GM13977 (cell line): Measurements from ENCODE around the gene IQCH.
"Not testable (repeated sequence)": the region's sequence is repeated elsewhere in the genome, so short reads cannot be mapped to it uniquely, and the experiment has no call there.

Experiments used
- DNase-seq: peaks from one replicate; pipeline ENCODE4 v3.0.0; 2012; ENCODE audit warnings: low spot score
- in situ Hi-C: fragments of 300-500 bp; cut with MboI; formaldehyde crosslinking; loops from one replicate; pipeline ENCODE4 v1.12.0; 2022; ENCODE audit warnings: low sequenced_read_pairs, low pct_unique_long_range_greater_than_20kb, mixed read lengths, inconsistent platforms; ENCODE audit not compliant: unreplicated experiment
- TF ChIP-seq, protein P1 (sequence below): IDR thresholded peaks from 2 replicates; pipeline ENCODE4 v1.5.1; 2012; ENCODE audit warnings: mild to moderate bottlenecking, control low read depth; ENCODE audit not compliant: insufficient read depth; ENCODE audit errors: extremely low read depth, missing control alignments

Gene IQCH

GRCh38 chr15:67274236-67274635 lies 19.6 kb downstream of the IQCH start:
- in situ Hi-C loops: no loop called here
- TF ChIP-seq, protein P1, sequence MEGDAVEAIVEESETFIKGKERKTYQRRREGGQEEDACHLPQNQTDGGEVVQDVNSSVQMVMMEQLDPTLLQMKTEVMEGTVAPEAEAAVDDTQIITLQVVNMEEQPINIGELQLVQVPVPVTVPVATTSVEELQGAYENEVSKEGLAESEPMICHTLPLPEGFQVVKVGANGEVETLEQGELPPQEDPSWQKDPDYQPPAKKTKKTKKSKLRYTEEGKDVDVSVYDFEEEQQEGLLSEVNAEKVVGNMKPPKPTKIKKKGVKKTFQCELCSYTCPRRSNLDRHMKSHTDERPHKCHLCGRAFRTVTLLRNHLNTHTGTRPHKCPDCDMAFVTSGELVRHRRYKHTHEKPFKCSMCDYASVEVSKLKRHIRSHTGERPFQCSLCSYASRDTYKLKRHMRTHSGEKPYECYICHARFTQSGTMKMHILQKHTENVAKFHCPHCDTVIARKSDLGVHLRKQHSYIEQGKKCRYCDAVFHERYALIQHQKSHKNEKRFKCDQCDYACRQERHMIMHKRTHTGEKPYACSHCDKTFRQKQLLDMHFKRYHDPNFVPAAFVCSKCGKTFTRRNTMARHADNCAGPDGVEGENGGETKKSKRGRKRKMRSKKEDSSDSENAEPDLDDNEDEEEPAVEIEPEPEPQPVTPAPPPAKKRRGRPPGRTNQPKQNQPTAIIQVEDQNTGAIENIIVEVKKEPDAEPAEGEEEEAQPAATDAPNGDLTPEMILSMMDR: no peak
- no peak for DNase-seq

- TF ChIP-seq, protein P1: no peak
- no peak for DNase-seq
- in situ Hi-C loops: no loop called here
Observed at GRCh38 chr15:67276666-67277065, 22.1 kb downstream of the IQCH start.

DNA sequence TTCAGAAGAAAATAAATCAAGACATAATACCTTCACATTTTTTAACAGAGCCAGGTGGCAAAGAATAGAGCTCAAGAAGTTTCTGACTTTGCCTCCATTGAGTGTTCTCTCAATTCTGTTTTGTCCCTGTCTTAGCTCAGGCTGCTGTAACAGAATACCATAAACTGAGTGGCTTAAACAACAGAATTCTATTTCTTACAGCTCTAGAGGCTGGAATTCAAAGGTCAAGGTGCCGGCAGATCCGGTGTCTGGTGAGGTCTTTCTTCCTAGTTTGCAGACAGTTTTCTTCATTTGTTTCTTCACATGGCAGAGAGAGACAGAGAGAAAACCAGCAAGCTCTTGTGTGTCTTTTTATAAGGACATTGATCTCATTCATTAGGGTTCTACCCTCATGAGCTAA lies 25.6 kb downstream of the IQCH start:
- no peak for DNase-seq
- in situ Hi-C loops: no loop called here
- TF ChIP-seq, protein P1: no peak

GRCh38 chr15:67281714-67282113 lies 27.1 kb downstream of the IQCH start:
- DNase-seq: no peak
- in situ Hi-C loops: no loop called here
- TF ChIP-seq, protein P1: no peak

GRCh38 chr15:67285625-67286024 lies 31.0 kb downstream of the IQCH start:
- in situ Hi-C loops, DNase-seq: not testable (repeated sequence)

- in situ Hi-C loops, DNase-seq: not testable (repeated sequence)
Observed at GRCh38 chr15:67286400-67286799, 31.8 kb downstream of the IQCH start.

- TF ChIP-seq, protein P1: no peak
- in situ Hi-C loops: no loop called here
- no peak for DNase-seq
Observed at GRCh38 chr15:67290319-67290718, 35.7 kb downstream of the IQCH start.

- in situ Hi-C loops: no loop called here
- DNase-seq: no peak
- TF ChIP-seq, protein P1: no peak
Observed at GRCh38 chr15:67296188-67296587, 41.6 kb downstream of the IQCH start.
